ENCODE measurements around the gene FNDC3A.

Gene FNDC3A

GRCh38 chr13:49258089-49258796 lies 282.5 kb downstream of the FNDC3A start:
- FAIRE-seq = no peak
- TF ChIP-seq POLR2A (IDR thresholded peaks at IDR 0.05; ENCODE audit: low read depth, low read length) = no peak
- no peak for DNase-seq (ENCODE audit: insufficient read length, low spot score)
